GM21528 (cell line): ENCODE measurements around the gene PCYT1A.
"Not testable (repeated sequence)": the region's sequence is repeated elsewhere in the genome, so short reads cannot be mapped to it uniquely, and the experiment has no call there.

Experiments
- ATAC-seq: cut with Tn5 transposase; IDR thresholded peaks from one replicate; pipeline ENCODE4 v1.9.1; 2021; ENCODE audit warnings: mild to moderate bottlenecking, moderate library complexity; ENCODE audit not compliant: unreplicated experiment, low FRiP score

The PCYT1A gene

DNA sequence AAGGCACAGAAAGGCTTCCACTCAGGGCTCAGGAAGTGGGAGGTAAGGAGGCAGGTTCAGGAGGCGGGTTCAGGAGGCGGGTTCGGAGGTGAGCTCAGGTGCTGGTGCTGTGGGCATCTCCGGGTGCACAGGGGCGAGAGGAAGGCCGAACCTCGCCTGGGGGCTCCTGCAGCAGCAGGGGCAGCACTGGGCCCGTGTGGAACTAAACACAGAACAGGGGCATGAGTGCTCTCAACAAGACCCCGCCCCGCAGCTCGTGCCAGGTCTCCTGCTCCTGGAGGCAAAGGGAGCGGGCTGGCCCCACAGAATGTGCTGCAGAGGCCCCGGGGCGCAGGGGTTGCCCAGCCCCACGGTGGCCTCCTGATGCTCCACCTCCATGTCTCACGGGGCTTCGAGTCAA is 90.0 kb downstream of the PCYT1A start:
- ATAC-seq: no peak

DNA sequence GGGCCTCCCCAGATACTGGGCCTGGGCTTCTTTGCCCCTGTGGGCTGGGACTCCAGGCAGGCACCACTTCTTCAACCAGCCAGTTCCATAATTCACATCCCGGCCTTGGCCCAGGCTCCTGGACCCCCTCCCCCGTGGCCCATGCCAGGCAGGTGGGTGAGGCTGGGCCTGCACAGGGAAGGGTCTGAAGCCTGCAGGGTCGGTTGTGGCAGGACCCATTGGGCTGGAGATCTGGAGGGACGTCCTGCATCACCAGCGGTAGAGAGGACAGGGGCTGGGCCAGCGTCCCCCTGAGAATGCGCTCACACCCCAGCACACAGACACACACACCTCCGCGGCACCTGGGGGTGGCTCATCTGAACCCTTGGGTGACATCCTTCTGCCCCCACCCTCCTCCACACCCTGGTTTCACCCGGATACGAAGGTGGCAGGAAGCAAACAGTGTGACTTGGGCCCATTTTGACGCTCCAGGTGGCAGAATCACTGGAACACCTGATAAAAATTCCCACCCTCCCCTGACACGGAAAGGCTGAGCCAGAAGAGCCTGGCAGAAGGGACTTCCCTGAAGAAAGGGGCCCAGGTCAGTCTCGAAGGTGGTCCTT is 91.8 kb downstream of the PCYT1A start:
- no peak for ATAC-seq

DNA sequence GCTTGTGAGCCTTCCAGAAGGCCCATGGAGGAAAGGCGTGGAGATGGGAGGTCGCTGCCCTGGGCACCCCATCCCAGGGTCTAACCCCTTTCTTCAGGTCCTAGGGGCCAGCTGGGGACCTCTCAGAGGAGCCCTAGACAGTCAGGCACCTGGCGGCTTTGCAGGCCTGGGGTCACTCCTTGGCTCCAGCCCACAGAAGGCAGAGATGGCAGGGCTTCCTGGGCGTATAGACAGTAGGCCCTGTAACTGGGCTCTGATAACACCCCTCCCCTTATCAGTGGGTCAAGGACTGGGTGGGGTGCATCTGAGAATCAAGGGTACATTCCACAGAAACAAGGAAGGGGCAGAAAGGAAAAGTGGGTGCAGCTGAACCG is 93.0 kb downstream of the PCYT1A start:
- no peak for ATAC-seq

DNA sequence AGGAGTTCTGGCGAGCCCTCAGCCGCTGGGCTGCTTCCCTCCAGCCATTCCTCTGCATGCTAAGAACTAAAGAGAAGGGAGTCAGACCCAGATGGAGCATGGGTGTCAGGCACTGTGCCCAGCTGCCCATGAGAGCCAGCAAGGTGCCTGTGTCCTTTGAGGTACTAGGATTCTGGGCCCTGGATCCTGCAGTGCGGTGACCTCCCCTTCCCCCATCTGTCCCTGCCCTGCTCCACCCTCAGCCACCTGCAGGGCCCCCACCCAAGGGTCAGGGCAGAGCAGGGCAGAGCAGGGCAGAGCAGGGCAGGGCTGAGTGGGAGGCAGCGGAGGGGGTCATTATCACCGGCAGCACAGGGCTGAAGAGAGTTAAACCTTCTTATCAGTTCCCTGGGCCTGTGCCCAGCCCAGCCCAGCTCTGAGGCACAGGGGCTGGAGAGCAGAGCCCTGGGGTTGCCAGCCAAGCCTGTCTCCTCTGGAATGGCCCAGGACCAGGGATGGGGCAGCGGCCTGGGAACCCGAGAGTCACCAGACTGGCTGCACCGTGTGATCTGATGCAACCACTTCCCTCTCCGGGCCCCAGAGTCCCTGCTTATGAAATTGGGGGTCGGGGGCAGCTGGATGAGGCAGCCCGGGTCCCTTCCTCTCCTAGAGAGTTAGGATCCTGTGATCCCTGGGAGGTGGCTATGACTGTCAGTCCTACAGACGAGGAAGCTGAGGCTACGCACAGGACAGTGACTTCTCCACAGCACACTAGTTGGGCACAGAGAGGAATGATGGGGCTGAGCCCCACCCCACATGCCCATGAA is 93.6 kb downstream of the PCYT1A start:
- ATAC-seq: no peak

GRCh38 chr3:196193133-196193735 is 94.3 kb downstream of the PCYT1A start:
- no peak for ATAC-seq

DNA sequence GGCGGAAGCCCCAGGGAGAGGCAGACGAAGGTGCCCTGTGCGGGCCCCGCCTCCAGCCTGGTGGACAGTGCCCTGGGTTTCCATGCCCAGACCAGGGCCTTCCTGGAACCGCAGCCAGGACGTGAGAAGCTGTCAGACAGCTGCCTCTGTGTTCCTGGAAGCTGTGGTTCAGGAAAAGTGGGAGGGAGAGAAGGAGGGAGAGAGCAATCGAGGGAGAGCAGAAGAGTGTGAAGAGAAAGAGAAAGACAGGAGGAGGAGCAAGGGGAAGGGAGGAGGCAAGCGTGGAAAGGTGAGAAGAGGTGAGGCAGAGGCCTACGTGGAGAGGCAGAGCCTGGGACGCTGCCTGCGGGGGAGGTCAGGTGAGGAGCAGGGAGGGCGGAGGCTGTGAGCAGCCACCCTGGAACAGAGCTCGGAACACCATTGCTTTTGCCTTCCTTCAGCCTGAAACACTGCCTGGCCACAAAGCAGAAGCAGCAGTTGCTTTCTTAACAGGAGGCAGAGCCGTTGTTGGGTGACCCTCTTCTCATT is 94.9 kb downstream of the PCYT1A start:
- ATAC-seq: peak; percentile 30

DNA sequence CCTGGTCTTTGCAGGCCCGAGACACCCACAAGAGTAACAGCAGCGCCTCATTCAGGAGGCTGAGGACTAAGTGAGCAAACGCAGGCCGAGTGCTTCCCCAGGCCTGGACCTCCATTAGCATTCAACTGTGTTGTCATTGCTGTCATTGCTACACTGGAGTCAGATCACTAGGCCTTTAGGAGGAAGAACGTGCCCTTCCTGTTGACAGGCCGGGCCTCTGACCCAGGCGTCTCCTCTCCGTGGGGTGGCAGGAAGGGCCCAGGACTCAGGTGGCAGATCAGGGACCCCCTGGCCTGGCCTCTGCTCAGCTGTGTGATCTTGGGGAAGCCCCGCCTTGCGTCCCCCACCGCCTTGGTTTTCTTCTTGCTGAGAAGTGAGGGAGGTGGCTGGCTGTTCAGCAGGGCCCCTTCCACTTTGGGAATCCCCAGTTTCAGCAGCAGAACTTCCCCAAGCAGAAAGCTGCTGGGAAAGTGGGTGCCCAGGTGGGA is 95.4 kb downstream of the PCYT1A start:
- ATAC-seq: peak; percentile 34

DNA sequence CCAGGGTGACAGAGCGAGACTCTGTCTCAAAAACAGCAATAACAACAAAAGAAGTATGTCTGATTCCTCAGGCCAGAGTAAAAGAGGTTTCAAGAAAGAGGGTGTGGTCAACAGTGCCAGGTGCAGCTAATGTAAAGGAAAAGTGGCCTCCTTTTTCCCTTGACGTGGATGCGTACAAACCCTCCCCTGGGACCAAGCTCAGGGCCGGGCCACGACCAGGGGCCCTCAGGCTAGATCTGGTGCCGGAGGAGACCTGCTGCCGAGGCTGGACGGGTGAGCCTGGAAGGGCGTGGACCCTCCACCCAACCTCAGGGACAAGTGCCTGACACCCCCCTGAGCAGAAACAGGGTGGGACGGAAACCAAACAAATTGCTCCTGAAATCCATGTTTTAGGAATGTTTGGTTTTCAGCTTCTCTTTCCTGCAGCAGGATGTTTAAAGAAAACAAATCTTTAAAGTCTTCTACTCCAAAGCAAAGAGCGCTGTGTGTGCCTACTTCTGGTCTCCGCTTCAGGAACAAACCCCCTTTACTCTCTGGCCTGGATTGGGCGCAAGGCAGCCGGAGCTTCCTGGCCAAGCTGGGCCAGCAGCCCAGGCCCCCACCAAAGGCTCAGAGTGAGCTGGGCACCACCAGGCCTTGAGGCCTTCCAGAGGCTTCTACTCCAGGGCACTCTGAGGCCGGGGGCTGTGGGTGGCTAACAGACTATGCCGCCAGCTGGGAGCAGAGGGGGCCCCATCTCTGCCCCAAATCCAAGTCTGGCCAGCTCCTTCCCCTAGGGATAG is 97.8 kb downstream of the PCYT1A start:
- no peak for ATAC-seq

- ATAC-seq: peak; percentile 32
Observed at GRCh38 chr3:196186651-196187573, 100.6 kb downstream of the PCYT1A start.

- ATAC-seq: no peak
Observed at GRCh38 chr3:196184881-196185280, 102.6 kb downstream of the PCYT1A start.

DNA sequence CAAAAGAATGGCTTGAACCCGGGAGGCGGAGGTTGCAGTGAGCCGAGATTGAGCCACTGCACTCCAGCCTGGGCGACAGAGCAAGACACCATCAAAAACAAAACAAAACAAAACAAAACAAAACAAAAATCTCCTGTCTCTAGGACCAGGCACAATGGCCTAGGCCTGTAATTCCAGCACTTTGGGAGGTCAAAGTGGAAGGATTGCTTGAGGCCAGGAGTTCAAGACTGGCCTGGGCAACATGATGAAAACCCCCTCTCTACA is 103.4 kb downstream of the PCYT1A start:
- not testable (repeated sequence) for ATAC-seq

- no peak for ATAC-seq
Observed at GRCh38 chr3:196181127-196181546, 106.4 kb downstream of the PCYT1A start.

DNA sequence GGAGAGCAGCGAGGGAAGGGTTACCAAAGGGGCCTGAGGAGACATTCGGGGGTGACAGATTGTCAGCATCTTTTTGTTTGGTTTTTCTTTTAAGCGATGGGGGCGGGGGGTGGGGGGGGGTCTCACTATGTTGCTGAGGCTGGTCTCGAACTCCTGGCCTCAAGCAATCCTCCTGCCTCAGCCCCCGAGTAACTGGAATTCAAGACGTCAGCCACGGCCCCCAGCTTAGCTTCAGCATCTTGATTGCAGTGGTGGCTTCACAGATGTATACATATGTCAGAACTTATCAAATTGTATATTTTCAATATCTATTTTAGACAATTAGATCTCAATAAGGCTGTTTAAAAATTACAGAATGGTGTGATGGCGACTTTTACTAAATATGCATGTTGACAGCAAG is 107.2 kb downstream of the PCYT1A start:
- no peak for ATAC-seq
